NCI-H524 (cell line): ENCODE results near the gene HNRNPDL.
"Not testable (repeated sequence)": the region's sequence is repeated elsewhere in the genome, so short reads cannot be mapped to it uniquely, and the experiment has no call there.

Experiments
- DNase-seq, 2 experiments: peaks; one replicate each; lab custom pipeline; 2025; lab: John Stamatoyannopoulos, UW

HNRNPDL gene

GRCh38 chr4:82386312-82386711, 44.0 kb downstream of the HNRNPDL start:
- DNase-seq: not testable (repeated sequence)

GRCh38 chr4:82382751-82383150, 47.5 kb downstream of the HNRNPDL start:
- DNase-seq: no peak

DNA sequence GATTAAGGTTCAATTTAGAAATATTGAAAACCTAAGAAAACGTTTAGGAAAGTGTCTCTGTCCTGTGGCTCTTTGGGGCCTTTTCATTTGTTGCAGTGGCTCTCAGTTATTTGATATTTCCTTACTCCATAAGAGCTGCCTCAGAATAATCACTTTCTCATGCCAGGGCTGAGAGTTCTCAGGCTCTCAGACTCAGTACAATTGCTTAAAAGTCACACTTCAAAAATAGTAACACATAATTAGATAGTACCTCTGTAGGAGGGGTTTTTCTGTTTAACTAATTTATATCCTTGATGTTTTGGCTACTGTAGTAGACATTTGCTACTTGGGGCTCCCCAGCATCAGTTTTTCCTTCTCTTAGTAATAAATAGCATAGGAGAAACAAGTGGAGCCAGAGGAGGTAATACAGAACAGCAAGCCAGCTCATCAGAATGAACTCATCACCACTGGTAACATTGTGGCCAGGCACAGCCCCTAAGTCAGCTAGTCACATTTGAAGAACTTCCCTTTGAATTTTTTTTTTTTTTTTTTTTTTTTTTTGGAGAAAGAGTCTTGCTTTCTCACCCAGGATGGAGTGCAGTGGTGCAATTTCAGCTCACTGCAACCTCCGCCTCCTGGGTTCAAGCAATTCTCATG, 48.5 kb downstream of the HNRNPDL start:
- DNase-seq: no peak

GRCh38 chr4:82381235-82381634, 49.0 kb downstream of the HNRNPDL start:
- DNase-seq: no peak

GRCh38 chr4:82380831-82381230, 49.4 kb downstream of the HNRNPDL start:
- no peak for DNase-seq

GRCh38 chr4:82380344-82380743, 49.9 kb downstream of the HNRNPDL start:
- DNase-seq: no peak

DNA sequence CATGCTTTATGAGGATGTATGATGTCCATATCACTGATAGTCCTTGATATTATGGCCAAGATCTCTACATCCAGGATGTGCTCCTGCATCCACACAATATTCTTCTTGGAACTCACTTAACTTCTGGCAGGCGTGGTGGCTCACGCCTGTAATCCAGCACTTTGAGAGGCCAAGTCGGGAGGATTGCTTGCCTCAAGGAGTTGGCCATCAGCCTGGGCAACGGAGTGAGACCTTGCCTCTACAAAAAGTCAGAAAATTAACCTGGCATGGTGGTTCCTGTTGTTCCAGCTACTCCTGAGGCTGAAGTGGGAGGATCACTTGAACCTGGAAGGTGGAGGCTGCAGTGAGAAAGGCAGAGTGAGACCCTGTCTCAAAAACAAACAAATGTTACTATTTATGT, 54.2 kb downstream of the HNRNPDL start:
- no peak for DNase-seq

- peak; percentile 96 for DNase-seq
Measured at GRCh38 chr4:82373816-82374625, 56.2 kb downstream of the HNRNPDL start, which contains the start of gene HNRNPD. Gene HNRNPD (minus strand): TSS chr4:82373991. CDS start chr4:82373678, 313 bp downstream.

- DNase-seq: no peak
Measured at GRCh38 chr4:82373486-82373815, 56.8 kb downstream of the HNRNPDL start.
